Neural cell (in vitro differentiated cells): ENCODE measurements around the gene CLSTN2.

Experiments used
- CTCF ChIP-seq: fragments of 450-650 bp; IDR thresholded peaks from 2 replicates; pipeline ENCODE4 v1.5.1; 2014; ENCODE audit warnings: antibody characterized with exemption, mild to moderate bottlenecking, moderate library complexity; ENCODE audit not compliant: poor library complexity, severe bottlenecking
- EP300 ChIP-seq: fragments of 450-650 bp; conservative IDR thresholded peaks from 2 replicates; pipeline ENCODE4 v1.6.1; 2014; ENCODE audit warnings: antibody characterized with exemption, mild to moderate bottlenecking, moderate library complexity; ENCODE audit not compliant: poor library complexity, severe bottlenecking
- EZH2 ChIP-seq: fragments of 200-600, 300-800 bp; shearing (Covaris generic), sonication (generic); IDR thresholded peaks from 2 replicates; pipeline ENCODE4 v1.6.1; 2014; ENCODE audit warnings: antibody characterized with exemption, low read length, borderline replicate concordance, mild to moderate bottlenecking; ENCODE audit not compliant: insufficient read depth, poor library complexity, severe bottlenecking
- POLR2AphosphoS5 ChIP-seq: IDR thresholded peaks from 2 replicates; pipeline ENCODE4 v1.6.1; 2012
- RAD21 ChIP-seq: fragments of 450-650 bp; conservative IDR thresholded peaks from 2 replicates; pipeline ENCODE4 v1.6.1; 2014; ENCODE audit warnings: antibody characterized with exemption, mild to moderate bottlenecking, moderate library complexity
- TAF1 ChIP-seq: IDR thresholded peaks from 2 replicates; pipeline ENCODE4 v1.6.1; 2012; ENCODE audit warnings: low read depth
- TF ChIP-seq, protein P1 (sequence below): IDR thresholded peaks from 2 replicates; pipeline ENCODE4 v1.6.1; 2012; ENCODE audit warnings: borderline replicate concordance

DNA sequence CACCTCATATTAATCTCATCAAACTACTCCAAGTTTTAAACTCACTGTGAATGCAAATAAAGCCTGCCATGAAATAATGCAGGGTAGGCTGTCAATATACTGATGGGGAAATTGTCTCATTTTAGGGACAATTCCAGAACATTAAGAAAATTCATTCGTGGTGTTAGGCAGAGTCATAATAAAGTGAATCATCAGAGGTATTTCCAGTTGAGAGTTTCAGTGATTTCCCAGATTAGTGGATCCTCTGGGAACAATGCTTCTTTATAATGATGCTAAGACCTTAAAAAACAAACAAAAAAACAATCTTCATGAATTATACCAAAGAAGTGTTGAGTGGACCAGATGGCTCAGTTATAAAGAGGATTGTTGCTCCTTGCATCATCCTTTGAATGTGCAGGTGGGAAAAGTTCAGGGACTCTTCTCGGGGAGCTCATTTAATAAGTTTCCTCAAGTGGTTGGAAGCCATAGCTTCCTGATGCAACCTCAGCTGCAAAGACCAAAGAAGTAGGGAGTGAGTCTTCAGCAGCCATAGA lies 381.9 kb downstream of the CLSTN2 start:
- TF ChIP-seq, protein P1, sequence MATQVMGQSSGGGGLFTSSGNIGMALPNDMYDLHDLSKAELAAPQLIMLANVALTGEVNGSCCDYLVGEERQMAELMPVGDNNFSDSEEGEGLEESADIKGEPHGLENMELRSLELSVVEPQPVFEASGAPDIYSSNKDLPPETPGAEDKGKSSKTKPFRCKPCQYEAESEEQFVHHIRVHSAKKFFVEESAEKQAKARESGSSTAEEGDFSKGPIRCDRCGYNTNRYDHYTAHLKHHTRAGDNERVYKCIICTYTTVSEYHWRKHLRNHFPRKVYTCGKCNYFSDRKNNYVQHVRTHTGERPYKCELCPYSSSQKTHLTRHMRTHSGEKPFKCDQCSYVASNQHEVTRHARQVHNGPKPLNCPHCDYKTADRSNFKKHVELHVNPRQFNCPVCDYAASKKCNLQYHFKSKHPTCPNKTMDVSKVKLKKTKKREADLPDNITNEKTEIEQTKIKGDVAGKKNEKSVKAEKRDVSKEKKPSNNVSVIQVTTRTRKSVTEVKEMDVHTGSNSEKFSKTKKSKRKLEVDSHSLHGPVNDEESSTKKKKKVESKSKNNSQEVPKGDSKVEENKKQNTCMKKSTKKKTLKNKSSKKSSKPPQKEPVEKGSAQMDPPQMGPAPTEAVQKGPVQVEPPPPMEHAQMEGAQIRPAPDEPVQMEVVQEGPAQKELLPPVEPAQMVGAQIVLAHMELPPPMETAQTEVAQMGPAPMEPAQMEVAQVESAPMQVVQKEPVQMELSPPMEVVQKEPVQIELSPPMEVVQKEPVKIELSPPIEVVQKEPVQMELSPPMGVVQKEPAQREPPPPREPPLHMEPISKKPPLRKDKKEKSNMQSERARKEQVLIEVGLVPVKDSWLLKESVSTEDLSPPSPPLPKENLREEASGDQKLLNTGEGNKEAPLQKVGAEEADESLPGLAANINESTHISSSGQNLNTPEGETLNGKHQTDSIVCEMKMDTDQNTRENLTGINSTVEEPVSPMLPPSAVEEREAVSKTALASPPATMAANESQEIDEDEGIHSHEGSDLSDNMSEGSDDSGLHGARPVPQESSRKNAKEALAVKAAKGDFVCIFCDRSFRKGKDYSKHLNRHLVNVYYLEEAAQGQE, result no peak
- no peak for TF ChIP-seq EZH2
- TF ChIP-seq CTCF, result no peak
- no peak for TF ChIP-seq TAF1
- no peak for TF ChIP-seq POLR2AphosphoS5
- no peak for TF ChIP-seq RAD21
- TF ChIP-seq EP300, result no peak
